Ovary (tissue), 9 donors: ENCODE results near the gene L1CAM. TPM values are rescaled to one million over a fixed set of nuclear protein-coding genes. Genes with fewer than 3 reads are reported as not detected.

Experiments
- DNase-seq, 5 donors: peaks; one replicate each; pipeline ENCODE4 v3.0.0-alpha.2; 2019 to 2020
- H3K27ac ChIP-seq, 2 donors: fragments of 200-600 bp; one replicate each; pipeline versions ENCODE4 v1.5.1 to v1.8.0; 2019 to 2022
- H3K27me3 ChIP-seq: fragments of 200-600 bp; one replicate; pipeline ENCODE4 v1.8.0; 2022
- H3K36me3 ChIP-seq: fragments of 200-600 bp; sonication (generic); one replicate; pipeline ENCODE4 v1.5.1; 2019
- H3K4me1 ChIP-seq: one replicate; pipeline ENCODE4 v1.8.1; 2013; ENCODE audit warnings: mild to moderate bottlenecking, moderate library complexity; ENCODE audit not compliant: insufficient read depth
- H3K4me3 ChIP-seq: fragments of 200-600 bp; sonication (generic); one replicate; pipeline ENCODE4 v1.5.1; 2017
- H3K9me3 ChIP-seq, 2 donors: fragments of 200-600 bp in 1 of 2; sonication (generic) in 1 of 2; one replicate each; pipeline versions ENCODE4 v1.5.1 to v1.8.1; 2013 to 2019; ENCODE audit warnings: mild to moderate bottlenecking in 1 of 2, moderate library complexity in 1 of 2
- CTCF ChIP-seq, 3 donors: fragments of 450-650 bp in 2 of 3; fragments of 200-600 bp in 1 of 3; IDR thresholded peaks; one replicate each; pipeline versions ENCODE4 v1.5.1 to v1.8.0; 2016 to 2022; ENCODE audit warnings: antibody characterized with exemption in 3 of 3, mild to moderate bottlenecking in 1 of 3
- EP300 ChIP-seq: sonication (generic); formaldehyde crosslinking; IDR thresholded peaks from one replicate; pipeline ENCODE4 v1.6.1; 2017; ENCODE audit warnings: antibody characterized with exemption
- POLR2A ChIP-seq: fragments of 450-650 bp; IDR thresholded peaks from one replicate; pipeline ENCODE4 v1.6.1; 2017; ENCODE audit warnings: antibody characterized with exemption, mild to moderate bottlenecking, moderate library complexity
- WGBS, 3 donors: extraction: QIAGEN DNeasy Blood & Tissue Kit in 1 of 3; methylation state at CpG; one replicate each; pipeline versions ENCODE4 v1.1.5 to v1.1.7; 2013 to 2017; 5-methylcytosine and 5-hydroxymethylcytosine counted together
- intact Hi-C, 4 donors: fragments of 100-400 bp; cut with DNase I; formaldehyde crosslinking; loops; one replicate each; pipeline versions ENCODE4 v1.11.0 to v1.15.1; 2022 to 2023
- polyA plus RNA-seq, 2 donors: library from polyadenylated mRNA; stranded (reverse); fragments of 200-250 nt in 1 of 2; fragments of 350-450 nt in 1 of 2; fragmentation: Illumina TruSeq in 1 of 2; extraction: RNeasy Lipid Tissue Mini Kit (QIAGEN cat#74804) in 1 of 2; gene quantifications; one replicate each; pipeline ENCODE4 v1.2.3, GENCODE V29; 2013 to 2014
- total RNA-seq, 7 donors: library from RNA; depleted of rRNA in 2 of 7; stranded (reverse); fragments of >200 nt in 2 of 7; fragmentation: NEBNext Ultra II Directional in 3 of 7; extraction: Animal tissue kit (Norgen Biotek cat#: 25700) in 3 of 7; gene quantifications; one replicate each; pipeline versions ENCODE4 v1.1.0 to v1.2.4, GENCODE V29; 2016 to 2023
- donor health status: DM: no; HTN: no; CAD: no; lungs with moderate emphysema.
- donor health status: DM: no; HTN: no; CAD: no.
- donor health status: Bipolar disorder and iron deficiency.
- donor health status: DM: yes; HTN: yes; CAD: no.
- donor health status: DM: no; HTN: no; CAD: no.
- donor health status: DM: yes; HTN: yes; CAD: no.

The L1CAM gene
- total and polyA plus RNA-seq, 9 donors = 0.36 to 3.0 (median 0.99) TPM; not detected in 1

GRCh38 chrX:153864561-153865320 is 21.2 kb downstream of the L1CAM start:
- H3K36me3 ChIP-seq = no peaks in the 10 kb centered on the region
- TF ChIP-seq EP300 (no peak), POLR2A (no peak), CTCF (IDR thresholded peaks at IDR 0.05) (no peak)
- no peak overlapping the region for H3K4me3 ChIP-seq
- 79 to 85% (median 84%) methylated on average over 29 to 30 of the region's 30 CpGs for WGBS, 3 donors
- intact Hi-C loops = no loop called here
- H3K27me3 ChIP-seq = no peaks in the 10 kb centered on the region
- H3K9me3 ChIP-seq = no peaks in the 10 kb centered on the region
- DNase-seq = no peak
- H3K4me1 ChIP-seq = no peaks in the 10 kb centered on the region
- H3K27ac ChIP-seq = no peak overlapping the region

- DNase-seq = no peak
- intact Hi-C loops = no loop called here
- no peak for TF ChIP-seq EP300
- no peak for TF ChIP-seq POLR2A
- no peak for TF ChIP-seq CTCF (IDR thresholded peaks at IDR 0.05)
Observed at GRCh38 chrX:153864101-153864500, 21.9 kb downstream of the L1CAM start.

GRCh38 chrX:153863251-153863991 is 22.6 kb downstream of the L1CAM start:
- Histone ChIP-seq H3K27ac (no peak overlapping the region), H3K4me3 (no peak overlapping the region), H3K9me3 (no peaks in the 10 kb centered on the region), H3K4me1 (no peaks in the 10 kb centered on the region), H3K27me3 (no peaks in the 10 kb centered on the region), H3K36me3 (no peaks in the 10 kb centered on the region)
- 67 to 77% (median 75%) methylated on average over 22 to 28 of the region's 28 CpGs for WGBS, 3 donors
- no peak for TF ChIP-seq POLR2A
- no peak for TF ChIP-seq EP300
- TF ChIP-seq CTCF (IDR thresholded peaks at IDR 0.05) = no peak
- intact Hi-C loops = no loop called here
- no peak for DNase-seq

More at GRCh38 chrX:153864101-153864500, 21.9 kb downstream of the L1CAM start:
- Histone ChIP-seq H3K27me3 (no peaks in the 10 kb centered on the region), H3K9me3 (no peaks in the 10 kb centered on the region), H3K27ac (no peak overlapping the region), H3K4me3 (no peak overlapping the region), H3K4me1 (no peaks in the 10 kb centered on the region), H3K36me3 (no peaks in the 10 kb centered on the region)
- 83 to 86% (median 83%) methylated on average over 10 of the region's 10 CpGs for WGBS, 3 donors

GRCh38 chrX:153862369-153863250 is 23.4 kb downstream of the L1CAM start:
- H3K4me1 ChIP-seq = no peaks in the 10 kb centered on the region
- no peak overlapping the region for H3K27ac ChIP-seq
- TF ChIP-seq CTCF (IDR thresholded peaks at IDR 0.05) (no peak), POLR2A (no peak), EP300 (no peak)
- no peaks in the 10 kb centered on the region for H3K27me3 ChIP-seq
- H3K36me3 ChIP-seq = no peaks in the 10 kb centered on the region
- H3K9me3 ChIP-seq = no peaks in the 10 kb centered on the region
- 64 to 74% (median 74%) methylated on average over 22 of the region's 22 CpGs for WGBS, 3 donors
- DNase-seq = no peak
- no peak overlapping the region for H3K4me3 ChIP-seq
- intact Hi-C loops = no loop called here
